IPS-20b (cell line): Measurements from ENCODE around the gene LRP1.

Experiments used
- H3K27ac ChIP-seq: one replicate; pipeline ENCODE4 v1.5.1; 2013; ENCODE audit warnings: low read length
- H3K27me3 ChIP-seq: 2 replicates; pipeline ENCODE4 v1.6.1; 2013; ENCODE audit warnings: mild to moderate bottlenecking, low read length, inconsistent platforms; ENCODE audit not compliant: insufficient read depth
- H3K36me3 ChIP-seq: 2 replicates; pipeline ENCODE4 v1.6.1; 2013; ENCODE audit warnings: low read depth, mild to moderate bottlenecking, inconsistent platforms, low read length, moderate library complexity; ENCODE audit not compliant: insufficient read depth
- H3K4me1 ChIP-seq: 2 replicates; pipeline ENCODE4 v1.6.1; 2013; ENCODE audit warnings: mild to moderate bottlenecking, control low read depth, inconsistent platforms, low read length, moderate library complexity; ENCODE audit not compliant: insufficient read depth
- H3K4me3 ChIP-seq: 2 replicates; pipeline ENCODE4 v1.5.1; 2013; ENCODE audit warnings: mild to moderate bottlenecking, low read length, inconsistent platforms
- H3K9ac ChIP-seq: 2 replicates; pipeline ENCODE4 v1.6.1; 2013; ENCODE audit warnings: low read depth, mild to moderate bottlenecking, inconsistent platforms, low read length, moderate library complexity
- H3K9me3 ChIP-seq: 2 replicates; pipeline ENCODE4 v1.6.1; 2013; ENCODE audit warnings: mild to moderate bottlenecking, low read depth, low read length, inconsistent platforms; ENCODE audit not compliant: insufficient read depth

Gene LRP1

GRCh38 chr12:57237596-57237931 is 109.3 kb downstream of the LRP1 start:
- Histone ChIP-seq H3K9ac (no peak overlapping the region), H3K9me3 (no peaks in the 10 kb centered on the region; the same call in 1 of the 2 replicates), H3K27me3 (peaks cover 99% of the 10 kb centered on the region), H3K27ac (no peak overlapping the region), H3K4me3 (peak overlapping the region; percentile 75; the same call in 1 of the 2 replicates), H3K36me3 (peaks cover 22% of the 10 kb centered on the region), H3K4me1 (peaks cover 12% of the 10 kb centered on the region; the same call in 1 of the 2 replicates)

GRCh38 chr12:57237932-57238853 is 109.9 kb downstream of the LRP1 start:
- peak overlapping the region; percentile 75 for H3K4me3 ChIP-seq
- peaks cover 15% of the 10 kb centered on the region for H3K36me3 ChIP-seq
- peak overlapping the region; percentile 14; the same call in 1 of the 2 replicates for H3K9ac ChIP-seq
- peaks cover 12% of the 10 kb centered on the region; the same call in 1 of the 2 replicates for H3K4me1 ChIP-seq
- peaks cover 100% of the 10 kb centered on the region for H3K27me3 ChIP-seq
- no peaks in the 10 kb centered on the region; the same call in 1 of the 2 replicates for H3K9me3 ChIP-seq
- no peak overlapping the region for H3K27ac ChIP-seq

DNA sequence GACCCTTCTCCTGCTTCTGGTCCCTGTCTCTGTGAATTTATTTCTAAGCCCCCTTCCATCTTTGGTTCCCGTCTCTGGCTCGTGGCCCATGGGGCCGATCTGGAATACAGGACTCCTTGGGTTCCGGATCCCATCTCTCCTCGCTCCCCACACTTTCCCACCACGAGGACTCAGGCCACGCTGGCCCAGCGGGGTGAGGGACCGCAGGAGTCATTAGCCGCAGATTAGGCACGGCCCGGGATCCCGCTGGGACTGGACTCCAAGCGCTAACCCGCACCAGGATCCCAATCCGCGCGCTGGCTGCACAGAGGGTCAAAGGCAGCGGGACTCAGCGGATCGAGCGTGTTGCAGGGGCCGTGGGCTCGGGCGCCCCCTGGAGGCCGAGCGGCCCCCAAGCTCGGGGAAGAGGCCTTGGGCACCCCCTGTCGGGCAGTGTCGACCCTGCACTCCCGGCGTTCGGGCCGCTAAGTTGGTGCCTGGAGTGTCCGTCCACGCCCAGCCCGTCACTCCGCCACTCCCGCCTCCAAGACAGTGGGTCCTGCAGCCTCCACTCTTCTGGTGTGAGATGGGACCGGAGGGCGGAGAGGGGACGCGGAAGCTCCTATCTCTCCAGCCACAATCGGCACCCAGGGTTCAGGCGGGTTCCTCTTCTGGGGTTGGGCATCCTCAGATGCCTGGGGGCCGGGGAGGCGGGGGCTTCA is 110.7 kb downstream of the LRP1 start:
- peaks cover 12% of the 10 kb centered on the region; the same call in 1 of the 2 replicates for H3K4me1 ChIP-seq
- peak overlapping the region; percentile 74; the same call in 1 of the 2 replicates for H3K9ac ChIP-seq
- peaks cover 99% of the 10 kb centered on the region for H3K27me3 ChIP-seq

DNA sequence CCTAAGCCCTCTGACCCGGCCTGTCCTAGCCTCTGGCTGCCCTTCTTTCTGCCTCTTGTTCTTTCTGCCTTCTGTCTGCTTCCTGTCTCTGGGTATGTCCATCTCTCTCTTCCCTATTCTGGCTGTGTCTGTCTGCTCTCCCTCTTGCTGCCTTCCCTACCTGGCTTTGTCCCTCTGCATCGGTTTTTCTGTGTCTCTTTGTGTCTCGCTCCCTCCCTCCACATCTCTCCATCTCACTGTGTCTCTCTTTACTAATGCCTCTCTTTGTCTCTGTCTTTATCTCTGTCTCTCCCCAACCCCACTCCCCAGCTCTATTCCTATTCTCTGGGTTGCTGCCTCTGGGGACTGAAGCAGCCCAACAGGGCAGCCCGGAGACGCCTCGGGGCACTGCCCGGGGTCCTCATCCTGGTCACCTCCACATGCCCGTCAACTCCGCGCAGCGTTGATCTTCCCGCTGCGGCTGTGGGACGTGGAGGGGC is 111.3 kb downstream of the LRP1 start:
- no peaks in the 10 kb centered on the region; the same call in 1 of the 2 replicates for H3K9me3 ChIP-seq
- H3K4me3 ChIP-seq = peak overlapping the region; percentile 61; the same call in 1 of the 2 replicates
- peaks cover 1% of the 10 kb centered on the region; the same call in 1 of the 2 replicates for H3K36me3 ChIP-seq
- H3K27ac ChIP-seq = no peak overlapping the region
- H3K9ac ChIP-seq = peak overlapping the region; percentile 74; the same call in 1 of the 2 replicates
- peaks cover 12% of the 10 kb centered on the region; the same call in 1 of the 2 replicates for H3K4me1 ChIP-seq
- peaks cover 99% of the 10 kb centered on the region for H3K27me3 ChIP-seq

More for the DNA sequence above, 110.7 kb downstream of the LRP1 start:
- Histone ChIP-seq H3K9me3 (no peaks in the 10 kb centered on the region; the same call in 1 of the 2 replicates), H3K27ac (no peak overlapping the region), H3K4me3 (peak overlapping the region; percentile 75), H3K36me3 (peaks cover 7% of the 10 kb centered on the region)

DNA sequence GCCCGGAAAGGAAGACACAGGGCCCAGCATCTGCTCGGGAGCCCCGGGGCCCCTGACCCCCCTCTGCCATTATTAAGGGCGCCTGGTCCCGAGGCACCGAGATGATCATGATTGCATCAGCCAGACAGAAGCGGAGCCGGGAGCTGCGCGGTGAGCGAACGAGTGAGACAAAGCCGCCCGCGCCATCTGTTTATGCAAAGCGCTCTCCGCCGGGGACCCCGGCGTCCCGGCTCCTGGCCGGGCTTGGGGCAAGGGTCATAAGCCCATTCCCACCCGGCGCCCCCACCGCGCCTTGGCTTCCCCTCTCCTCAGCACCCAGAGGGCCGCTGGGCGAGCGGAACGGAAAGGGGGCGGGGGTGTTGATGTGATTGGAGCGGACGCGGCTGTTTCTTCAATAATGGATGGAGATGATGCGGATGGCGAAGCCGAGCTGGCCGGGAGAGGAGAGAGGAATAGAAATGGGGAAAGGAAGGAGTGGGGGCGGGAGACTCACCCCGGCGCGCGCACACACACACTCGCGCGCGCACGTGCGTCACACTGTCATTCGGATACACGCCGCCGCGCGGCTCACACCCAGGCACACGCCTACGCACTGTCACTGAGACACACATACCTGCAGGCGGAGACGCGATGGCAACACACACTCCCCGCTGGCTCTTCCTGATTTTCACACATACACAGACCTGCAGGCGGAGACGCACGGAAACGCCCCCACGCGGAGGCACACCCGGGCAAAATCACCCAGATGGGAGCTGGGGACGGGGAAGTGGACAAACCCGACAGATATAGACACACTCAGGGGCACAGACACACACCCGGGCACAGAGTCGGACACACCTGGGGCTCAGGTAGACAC is 112.0 kb downstream of the LRP1 start:
- Histone ChIP-seq H3K4me3 (peak overlapping the region; percentile 61), H3K4me1 (peaks cover 12% of the 10 kb centered on the region; the same call in 1 of the 2 replicates), H3K9ac (peak overlapping the region; percentile 74; the same call in 1 of the 2 replicates), H3K27me3 (peaks cover 97% of the 10 kb centered on the region), H3K9me3 (no peaks in the 10 kb centered on the region; the same call in 1 of the 2 replicates), H3K27ac (no peak overlapping the region), H3K36me3 (no peaks in the 10 kb centered on the region)

DNA sequence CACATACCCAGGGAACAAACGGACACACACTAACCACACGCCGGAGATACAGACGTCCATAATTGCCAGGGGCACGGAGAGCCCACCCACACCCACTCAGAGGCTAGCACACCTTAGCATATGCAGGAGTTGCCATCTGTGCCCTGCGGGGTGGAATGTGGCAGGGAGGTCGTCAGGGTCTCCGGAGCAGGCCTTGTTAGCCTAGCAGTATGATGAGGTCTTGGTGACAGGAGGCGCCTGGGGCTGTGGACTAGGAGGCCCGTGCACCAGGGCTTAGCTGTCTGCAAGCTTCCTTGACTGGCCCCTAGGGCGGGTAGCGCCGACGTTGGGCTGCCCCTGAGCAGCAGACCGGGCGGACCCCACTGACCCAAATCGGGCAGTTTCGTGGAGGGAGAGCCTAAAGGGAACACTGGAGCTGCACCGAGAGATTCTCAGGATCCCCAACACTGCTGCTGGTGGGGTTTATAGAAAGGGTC is 112.7 kb downstream of the LRP1 start:
- H3K27me3 ChIP-seq = peaks cover 91% of the 10 kb centered on the region
- no peak overlapping the region for H3K27ac ChIP-seq
- peaks cover 12% of the 10 kb centered on the region; the same call in 1 of the 2 replicates for H3K4me1 ChIP-seq
- no peak overlapping the region for H3K9ac ChIP-seq
- no peaks in the 10 kb centered on the region for H3K36me3 ChIP-seq
- peak overlapping the region; percentile 61; the same call in 1 of the 2 replicates for H3K4me3 ChIP-seq
- H3K9me3 ChIP-seq = no peaks in the 10 kb centered on the region; the same call in 1 of the 2 replicates

GRCh38 chr12:57241402-57242310 is 113.4 kb downstream of the LRP1 start:
- Histone ChIP-seq H3K27ac (no peak overlapping the region), H3K4me3 (no peak overlapping the region; the same call in 1 of the 2 replicates), H3K27me3 (peaks cover 84% of the 10 kb centered on the region)

DNA sequence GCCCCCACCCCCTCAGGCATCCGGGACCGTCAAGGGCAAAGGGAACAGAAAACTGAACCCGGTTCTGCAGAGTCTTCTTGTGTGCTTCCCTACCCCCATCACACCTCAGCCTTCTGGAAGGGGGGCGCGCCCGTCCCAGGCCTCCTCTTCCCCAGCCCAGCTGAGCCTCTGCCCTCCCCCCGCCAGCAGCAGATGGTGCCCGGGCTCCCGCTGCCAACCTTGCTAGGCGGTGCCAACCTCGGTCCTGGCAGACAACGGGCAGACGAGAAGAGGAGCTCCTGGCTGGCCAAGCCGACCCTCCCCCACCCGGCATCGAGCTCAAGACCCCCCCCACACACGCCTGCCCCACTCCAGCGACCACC is 114.0 kb downstream of the LRP1 start:
- no peaks in the 10 kb centered on the region for H3K36me3 ChIP-seq
- peaks cover 16% of the 10 kb centered on the region; the same call in 1 of the 2 replicates for H3K4me1 ChIP-seq
- no peak overlapping the region for H3K27ac ChIP-seq
- no peak overlapping the region for H3K9ac ChIP-seq
- peak overlapping the region; percentile 69; the same call in 1 of the 2 replicates for H3K4me3 ChIP-seq
- H3K9me3 ChIP-seq = no peaks in the 10 kb centered on the region; the same call in 1 of the 2 replicates
- H3K27me3 ChIP-seq = peaks cover 77% of the 10 kb centered on the region

More at GRCh38 chr12:57241402-57242310, 113.4 kb downstream of the LRP1 start:
- Histone ChIP-seq H3K9me3 (no peaks in the 10 kb centered on the region; the same call in 1 of the 2 replicates), H3K36me3 (no peaks in the 10 kb centered on the region), H3K9ac (no peak overlapping the region), H3K4me1 (peaks cover 13% of the 10 kb centered on the region; the same call in 1 of the 2 replicates)

- H3K27me3 ChIP-seq = peaks cover 72% of the 10 kb centered on the region
- H3K27ac ChIP-seq = no peak overlapping the region
- H3K4me3 ChIP-seq = peak overlapping the region; percentile 69
- H3K9me3 ChIP-seq = no peaks in the 10 kb centered on the region; the same call in 1 of the 2 replicates
- H3K4me1 ChIP-seq = peaks cover 12% of the 10 kb centered on the region; the same call in 1 of the 2 replicates
- no peaks in the 10 kb centered on the region for H3K36me3 ChIP-seq
- peak overlapping the region; percentile 36; the same call in 1 of the 2 replicates for H3K9ac ChIP-seq
Observed at GRCh38 chr12:57242691-57243454, 114.6 kb downstream of the LRP1 start.
